Left ventricle myocardium superior (tissue), 1 donor: Measurements from ENCODE around the gene TRMT2A. TPM values are rescaled to one million over a fixed set of nuclear protein-coding genes. Genes with fewer than 3 reads are reported as not detected.
"Not testable (repeated sequence)": the region's sequence is repeated elsewhere in the genome, so short reads cannot be mapped to it uniquely, and the experiment has no call there.

Experiments used
- ATAC-seq: fragments of 200-7000 bp; cut with Tn5 transposase; one replicate; pipeline ENCODE4 v1.9.1; 2020; ENCODE audit warnings: mild to moderate bottlenecking, moderate library complexity
- DNase-seq: peaks from one replicate; pipeline ENCODE4 v3.0.0-alpha.2; 2020
- intact Hi-C: fragments of 100-400 bp; cut with micrococcal nuclease; formaldehyde crosslinking; loops from one replicate; pipeline ENCODE4 v1.11.0; 2022
- long read RNA-seq: library from polyadenylated mRNA; unstranded; transcript quantifications from one replicate; pipeline ENCODE4 v2.0.0, GENCODE V29; 2021
- total RNA-seq: library from RNA; stranded (reverse); fragmentation: NEBNext Ultra II Directional; extraction: Animal tissue kit (Norgen Biotek cat#: 25700); gene quantifications from one replicate; pipeline ENCODE4 v1.2.1, GENCODE V29; 2021
- donor health status: DM: no; HTN: yes; CAD: no; lungs with severe emphysema.

Gene TRMT2A, protein sequence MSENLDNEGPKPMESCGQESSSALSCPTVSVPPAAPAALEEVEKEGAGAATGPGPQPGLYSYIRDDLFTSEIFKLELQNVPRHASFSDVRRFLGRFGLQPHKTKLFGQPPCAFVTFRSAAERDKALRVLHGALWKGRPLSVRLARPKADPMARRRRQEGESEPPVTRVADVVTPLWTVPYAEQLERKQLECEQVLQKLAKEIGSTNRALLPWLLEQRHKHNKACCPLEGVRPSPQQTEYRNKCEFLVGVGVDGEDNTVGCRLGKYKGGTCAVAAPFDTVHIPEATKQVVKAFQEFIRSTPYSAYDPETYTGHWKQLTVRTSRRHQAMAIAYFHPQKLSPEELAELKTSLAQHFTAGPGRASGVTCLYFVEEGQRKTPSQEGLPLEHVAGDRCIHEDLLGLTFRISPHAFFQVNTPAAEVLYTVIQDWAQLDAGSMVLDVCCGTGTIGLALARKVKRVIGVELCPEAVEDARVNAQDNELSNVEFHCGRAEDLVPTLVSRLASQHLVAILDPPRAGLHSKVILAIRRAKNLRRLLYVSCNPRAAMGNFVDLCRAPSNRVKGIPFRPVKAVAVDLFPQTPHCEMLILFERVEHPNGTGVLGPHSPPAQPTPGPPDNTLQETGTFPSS
- 28.5 TPM for total RNA-seq
- long read RNA-seq, transcript TRMT2A-201 (12 exons, 2,964 nt) = major isoform, 22 of 45 reads
- long read RNA-seq, partial matches to known transcripts = 3 of 45 reads
- long read RNA-seq, other reads (novel, unspliced or antisense) = 16 of 45 reads

DNA sequence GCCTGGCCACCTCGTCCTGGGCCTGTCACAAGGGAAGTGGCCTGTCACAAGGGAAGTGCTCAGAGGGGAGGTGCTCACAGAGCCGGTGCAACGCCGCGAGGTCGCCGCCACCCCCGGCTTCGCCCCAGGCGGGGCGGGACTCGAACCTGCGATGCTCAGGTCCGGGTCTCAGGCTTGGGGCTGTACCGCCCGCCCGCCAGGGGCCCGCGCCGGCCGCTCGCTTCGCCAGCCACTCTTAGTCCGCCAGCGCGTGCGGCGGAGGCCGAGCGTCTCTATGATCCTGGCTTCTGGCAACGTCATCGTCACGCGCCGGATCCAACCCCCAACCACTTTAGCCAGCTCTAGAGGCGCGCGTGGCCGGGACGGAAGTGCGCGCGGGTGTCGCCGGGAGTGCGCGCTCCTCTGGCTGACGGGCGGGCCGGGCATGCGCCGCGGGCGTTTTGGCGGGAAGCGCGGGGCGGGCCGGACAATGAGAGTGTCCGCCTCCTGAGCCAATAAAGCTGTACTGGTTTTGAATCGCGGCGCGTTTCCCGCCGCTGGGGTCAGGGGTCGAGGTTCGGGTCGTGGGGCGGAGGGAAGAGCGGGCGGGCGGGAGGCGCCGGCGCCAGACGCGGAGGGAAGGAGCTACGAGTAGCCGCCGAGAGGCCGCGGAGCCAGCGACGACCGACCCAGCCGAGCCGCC is at the start of gene TRMT2A:
TRMT2A (minus strand) TSS at position 276 of the 682 bp plus-strand sequence. CDS start 320 bp downstream, outside the sequence.
- intact Hi-C loops = no loop called here
- ATAC-seq = peak; percentile 92
- peak; percentile 99 for DNase-seq

DNA sequence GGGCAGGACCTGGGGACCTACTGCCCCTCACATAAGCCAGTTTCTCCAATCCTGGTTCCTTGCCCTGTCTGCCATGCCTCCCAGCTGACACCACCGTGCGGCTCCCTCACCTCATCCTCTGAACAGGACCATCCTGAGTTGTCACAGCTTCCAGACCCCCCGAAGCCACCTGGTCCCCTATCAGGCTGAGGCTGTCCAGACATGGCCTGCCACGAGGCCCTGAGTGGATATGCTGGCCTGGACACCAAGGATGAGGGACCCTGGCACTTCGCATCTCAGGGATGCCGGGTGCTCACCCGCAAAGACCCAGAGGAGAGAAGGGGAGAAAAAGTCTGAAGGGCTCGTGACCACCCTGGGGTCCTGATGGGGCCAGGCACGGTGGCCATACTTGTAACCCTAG is 49.7 kb upstream of the TRMT2A start:
- no peak for DNase-seq
- intact Hi-C loops = no loop called here
- ATAC-seq = no peak

DNA sequence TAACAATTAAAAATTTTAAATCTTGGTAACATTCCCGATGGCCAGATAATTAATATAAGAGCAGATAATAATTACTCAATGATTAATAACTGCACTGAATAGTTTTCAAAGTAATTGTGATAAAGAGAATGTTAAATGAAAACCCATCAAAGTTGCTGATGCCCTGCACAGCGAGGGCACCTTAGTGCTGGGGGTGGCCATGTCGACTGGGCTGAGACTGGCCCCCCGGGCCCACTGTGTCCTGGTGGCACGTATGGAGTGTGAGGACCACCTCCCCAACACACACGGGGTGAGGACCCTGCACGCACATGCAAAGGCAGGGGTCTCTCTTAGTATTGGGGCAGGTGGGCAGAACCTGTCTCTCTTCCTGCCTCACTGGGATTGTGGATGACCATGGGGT is 48.9 kb upstream of the TRMT2A start:
- intact Hi-C loops = no loop called here
- DNase-seq (no peak), ATAC-seq (no peak)

DNA sequence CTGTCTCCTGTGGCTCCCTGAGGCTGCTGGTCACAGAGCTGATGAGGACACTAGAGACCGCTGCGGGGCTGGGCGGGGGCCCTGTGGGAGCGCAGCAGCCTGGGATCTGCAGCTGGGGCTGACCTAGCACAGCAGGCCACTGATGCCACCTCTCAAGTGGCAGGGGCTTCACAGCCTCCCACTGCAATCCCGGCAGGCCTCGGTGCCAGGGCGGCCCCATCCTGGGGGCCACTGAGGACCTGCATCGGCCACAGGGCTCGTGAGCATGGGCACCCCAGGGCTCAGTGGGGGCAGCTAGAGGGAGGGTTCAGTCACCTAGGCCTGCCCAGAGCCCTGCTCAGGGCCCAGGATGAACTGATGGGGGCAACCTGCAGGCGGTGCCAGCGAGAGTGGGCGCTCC is 48.4 kb upstream of the TRMT2A start:
- DNase-seq (no peak), ATAC-seq (no peak)
- intact Hi-C loops = no loop called here

DNA sequence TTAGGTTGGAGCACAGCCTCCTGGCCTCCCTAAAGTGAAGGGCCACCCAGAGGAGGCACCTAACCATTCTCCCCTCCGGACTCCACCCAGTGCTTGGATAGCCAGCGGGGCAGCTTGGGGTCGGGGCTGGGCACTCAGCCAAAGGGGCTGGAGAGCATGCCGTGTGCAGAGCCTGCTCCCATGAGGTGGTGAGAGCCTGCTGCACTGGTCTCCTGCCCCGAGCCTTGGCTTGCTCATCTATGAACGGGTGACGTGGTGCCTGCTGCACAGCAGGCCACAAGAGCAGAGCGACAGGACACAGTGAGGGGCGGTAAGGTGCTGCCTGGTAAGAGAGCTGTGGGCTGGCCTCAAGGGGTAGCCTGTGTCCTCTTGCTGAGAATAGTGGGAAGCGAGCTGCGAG is 47.8 kb upstream of the TRMT2A start:
- no peak for ATAC-seq
- DNase-seq = no peak
- intact Hi-C loops = no loop called here

DNA sequence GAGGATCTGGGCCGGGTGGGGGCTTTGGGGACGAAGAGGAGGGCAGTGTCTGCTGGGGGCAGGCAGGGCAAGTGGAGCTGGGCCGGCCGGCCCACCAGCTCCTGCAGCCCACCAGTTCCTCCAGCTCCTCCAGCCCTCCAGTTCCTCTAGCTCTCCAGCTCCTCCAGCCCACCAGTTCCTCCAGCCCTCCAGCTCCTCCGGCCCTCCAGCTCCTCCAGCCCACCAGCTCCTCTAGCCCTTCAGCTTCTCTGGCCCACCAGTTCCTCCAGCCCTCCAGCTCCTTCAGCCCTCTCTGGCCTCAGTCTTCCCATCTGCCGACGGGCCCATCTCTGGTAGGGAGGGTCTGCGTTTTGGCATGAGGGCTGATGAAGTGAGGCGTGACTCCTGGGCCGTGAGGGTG is 43.0 kb upstream of the TRMT2A start:
- intact Hi-C loops = no loop called here
- ATAC-seq (no peak), DNase-seq (no peak)

DNA sequence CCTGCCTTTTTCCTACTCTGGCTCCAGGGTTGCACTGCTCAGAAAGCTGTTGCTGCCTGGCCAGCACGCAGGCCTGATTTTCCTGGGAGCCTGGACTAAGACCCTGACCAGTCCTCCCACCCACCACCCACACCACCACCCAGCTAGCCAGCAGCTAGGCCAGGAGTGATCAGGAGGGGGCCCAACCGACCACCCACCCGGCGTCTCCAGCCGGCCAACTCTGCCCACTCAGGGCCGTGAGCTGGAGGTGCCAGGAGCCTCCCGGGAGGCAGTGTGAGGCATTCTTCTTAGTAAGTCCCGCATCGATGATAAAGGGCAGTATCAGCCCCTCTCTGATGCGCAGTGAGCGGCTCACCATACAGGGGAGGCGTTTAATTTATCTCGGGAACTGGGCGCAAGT is 42.5 kb upstream of the TRMT2A start:
- ATAC-seq, DNase-seq: not testable (repeated sequence)
- intact Hi-C loops = loop anchor here (5.0 kb wide), 1 partner anchor 113 kb away; no protein-coding TSS in a partner anchor

DNA sequence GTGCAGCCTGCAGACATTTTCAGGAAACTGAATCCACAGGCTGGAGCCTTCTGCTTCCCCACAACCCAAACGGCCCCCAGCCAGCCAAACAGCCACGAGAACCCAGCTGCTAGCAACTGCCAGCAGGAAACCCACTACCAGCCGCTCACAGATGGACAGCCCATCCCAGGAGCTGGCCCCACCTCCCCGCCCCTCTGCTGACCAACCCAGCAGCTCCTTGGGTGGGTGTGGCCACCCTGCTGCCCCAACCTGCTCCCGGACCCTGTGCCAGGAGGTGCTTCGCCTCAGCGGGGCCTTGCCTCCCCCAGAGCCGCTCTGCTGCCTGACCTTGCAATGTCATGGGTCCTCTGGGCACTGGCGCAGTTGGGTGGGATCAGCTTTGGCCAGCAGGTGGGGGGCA is 42.0 kb upstream of the TRMT2A start:
- intact Hi-C loops = loop anchor here (5.0 kb wide), 1 partner anchor 113 kb away; no protein-coding TSS in a partner anchor
- ATAC-seq (no peak), DNase-seq (no peak)

DNA sequence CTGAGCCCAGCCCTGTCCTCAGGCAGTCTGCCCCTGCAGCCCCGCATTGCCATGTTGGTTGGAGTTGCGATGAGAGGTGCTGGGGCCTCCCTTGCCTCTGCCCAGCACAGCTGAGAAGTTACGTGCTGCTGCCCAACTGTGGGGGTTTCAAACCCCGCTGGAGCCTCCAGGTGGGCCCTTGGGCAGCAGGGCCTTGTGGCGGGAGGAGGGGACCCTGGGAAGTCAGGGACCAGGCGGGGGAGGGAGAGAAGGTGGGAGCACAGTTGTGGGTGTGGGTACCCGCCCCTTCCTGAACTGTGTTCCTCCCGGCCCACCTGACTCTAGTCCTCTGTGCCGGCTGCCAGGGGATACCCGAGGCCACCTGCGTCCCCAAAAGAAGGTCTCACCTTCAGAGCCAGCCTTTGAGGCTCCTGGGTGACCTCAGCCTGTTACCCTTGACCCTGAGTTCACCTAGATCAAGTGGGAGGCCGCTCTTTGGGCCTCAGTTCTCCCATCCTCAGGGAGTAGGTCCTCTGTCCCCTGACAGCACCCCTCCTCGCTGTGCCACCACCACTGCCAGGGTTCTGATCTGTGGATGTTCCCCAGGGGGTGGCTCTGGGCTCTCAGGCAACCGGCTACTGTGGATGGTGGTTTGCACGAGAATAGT is 41.5 kb upstream of the TRMT2A start:
- ATAC-seq = no peak
- intact Hi-C loops = loop anchor here (5.0 kb wide), 1 partner anchor 114 kb away; no protein-coding TSS in a partner anchor
- no peak for DNase-seq

DNA sequence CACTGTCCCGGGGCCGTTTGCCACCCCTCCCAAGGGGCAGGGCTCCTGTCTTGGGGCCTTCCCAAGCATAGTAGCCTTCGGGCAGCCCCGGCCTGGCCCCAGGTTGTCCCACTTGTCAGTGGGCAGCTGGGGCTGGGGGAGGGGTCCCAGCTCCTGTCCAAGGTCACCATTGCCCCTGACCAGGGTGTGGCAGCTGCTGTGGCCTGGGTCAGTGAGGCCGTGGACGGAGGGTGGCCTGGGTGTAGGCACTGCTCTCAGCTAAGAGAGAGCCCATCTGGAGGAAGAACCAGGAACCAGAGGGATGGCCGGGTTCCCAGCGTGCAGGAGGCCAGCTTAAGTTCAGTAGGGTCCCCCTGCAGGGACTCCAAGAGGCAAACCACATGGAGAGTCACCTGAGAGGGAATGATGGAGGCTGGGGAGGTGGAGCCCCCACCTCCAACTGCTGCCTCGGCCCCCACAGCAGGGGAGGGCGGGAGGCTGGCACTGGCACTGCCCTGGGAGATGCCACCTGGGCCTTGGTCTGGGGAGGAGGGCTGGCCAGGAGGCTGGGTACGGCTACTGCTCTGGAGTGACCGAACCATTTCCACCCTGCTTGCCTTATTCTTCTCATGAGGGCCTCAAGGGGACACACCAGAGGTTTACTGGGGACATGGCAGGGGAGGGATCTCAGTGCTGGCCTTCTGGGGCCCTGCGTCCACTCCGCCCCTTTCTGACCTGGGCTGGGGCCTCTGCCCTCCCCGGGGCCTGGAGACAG is 40.6 kb upstream of the TRMT2A start:
- DNase-seq (no peak), ATAC-seq (no peak)
- intact Hi-C loops = loop anchor here (5.0 kb wide), 1 partner anchor 115 kb away; no protein-coding TSS in a partner anchor

DNA sequence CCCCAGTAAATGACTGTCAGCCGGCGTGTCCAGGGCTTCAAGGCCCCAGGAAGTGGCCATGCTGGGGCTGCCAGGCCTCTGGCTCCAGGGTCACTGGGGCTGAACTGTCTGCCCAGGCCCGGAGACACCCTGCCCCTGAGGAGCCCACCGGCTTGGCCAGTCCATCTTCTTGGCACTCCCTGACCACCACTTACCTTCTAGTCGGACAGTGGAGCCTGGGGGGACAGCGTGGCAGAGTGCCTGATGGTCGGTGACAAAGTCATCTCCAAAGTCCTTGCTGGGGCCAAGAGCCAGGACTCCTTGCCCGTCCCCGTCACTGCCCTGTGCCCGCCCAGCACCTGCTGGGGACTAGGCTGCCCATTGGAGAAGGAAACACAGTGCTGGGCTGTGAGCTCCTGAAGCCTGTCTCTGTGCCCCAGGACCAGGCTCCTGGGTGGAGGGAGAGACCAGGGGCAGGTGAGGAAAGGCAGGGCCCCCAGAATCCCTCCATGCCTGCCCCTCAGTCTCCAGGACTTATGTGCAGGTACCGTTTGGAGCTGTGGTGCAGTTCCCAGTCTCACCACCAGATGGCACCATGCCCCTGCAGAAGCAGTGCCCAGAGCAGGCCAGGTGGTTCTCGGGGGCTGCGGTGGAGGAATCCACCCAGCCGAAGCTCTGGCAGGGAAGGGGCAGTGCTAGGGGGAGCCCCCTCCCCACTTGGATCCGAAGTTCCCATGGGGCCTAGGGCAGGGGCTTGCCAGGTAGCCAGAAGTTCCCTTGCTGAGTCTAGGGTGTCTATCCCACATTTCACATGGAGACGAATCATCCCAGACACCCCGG is 39.8 kb upstream of the TRMT2A start:
- intact Hi-C loops = loop anchor here (5.0 kb wide), 1 partner anchor 115 kb away; no protein-coding TSS in a partner anchor
- peak; percentile 90 for DNase-seq
- peak; percentile 82 for ATAC-seq

DNA sequence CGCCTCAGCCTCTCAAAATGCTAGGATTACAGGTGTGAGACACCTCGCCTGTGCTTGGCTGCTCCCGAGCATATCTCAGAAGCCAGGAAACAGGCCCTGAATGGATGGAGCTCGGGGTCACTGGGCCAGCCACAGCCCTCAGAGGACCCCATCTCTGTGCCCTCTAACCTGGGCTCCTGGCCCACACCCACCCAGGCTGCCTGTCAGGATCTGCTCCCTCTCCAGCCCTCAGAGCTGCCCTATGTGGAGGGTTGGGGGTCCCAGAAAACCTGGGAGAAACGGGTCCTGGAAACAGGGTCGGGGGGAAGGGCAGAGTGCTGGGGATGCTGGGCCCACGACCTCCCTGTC is 39.0 kb upstream of the TRMT2A start:
- intact Hi-C loops = loop anchor here (5.0 kb wide), 1 partner anchor 116 kb away; no protein-coding TSS in a partner anchor
- no peak for ATAC-seq
- DNase-seq = no peak

DNA sequence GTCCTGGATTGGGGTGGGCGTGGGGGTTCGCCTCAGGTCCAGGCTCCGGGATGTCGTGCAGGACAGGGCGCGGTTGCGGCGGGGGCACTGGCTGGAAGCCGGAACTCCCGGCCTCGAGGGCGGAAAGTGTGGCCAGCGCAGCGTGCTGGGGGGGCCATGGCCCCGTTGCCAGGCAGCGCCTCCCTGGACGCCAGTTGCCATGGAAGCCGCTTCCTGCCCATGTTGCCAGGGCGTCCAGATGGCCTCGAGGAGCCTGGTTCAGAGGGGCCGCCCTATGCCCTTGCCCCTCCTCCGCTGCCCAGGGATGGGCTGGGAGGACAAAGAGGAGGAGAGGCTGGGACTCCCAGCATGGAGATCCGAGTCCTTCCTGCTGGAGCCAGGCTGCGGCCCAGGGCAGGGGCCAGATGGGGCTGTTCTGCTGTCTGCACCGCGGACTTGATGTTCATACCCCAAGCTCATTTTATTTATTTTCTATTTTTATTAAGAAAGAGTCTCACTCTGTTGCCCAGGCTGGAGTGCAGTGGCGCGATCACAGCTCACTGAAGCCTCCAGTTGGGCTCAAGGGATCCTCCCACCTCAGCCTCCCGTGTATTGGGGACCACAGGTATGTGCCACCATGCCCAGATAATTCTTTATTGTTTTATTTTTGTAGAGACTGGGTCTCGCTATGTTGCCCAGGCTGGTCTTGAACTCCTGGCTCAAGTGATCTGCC is 38.5 kb upstream of the TRMT2A start:
- peak; percentile 71 for DNase-seq
- ATAC-seq = peak; percentile 42
- intact Hi-C loops = loop anchor here (5.0 kb wide), 1 partner anchor 117 kb away; no protein-coding TSS in a partner anchor

DNA sequence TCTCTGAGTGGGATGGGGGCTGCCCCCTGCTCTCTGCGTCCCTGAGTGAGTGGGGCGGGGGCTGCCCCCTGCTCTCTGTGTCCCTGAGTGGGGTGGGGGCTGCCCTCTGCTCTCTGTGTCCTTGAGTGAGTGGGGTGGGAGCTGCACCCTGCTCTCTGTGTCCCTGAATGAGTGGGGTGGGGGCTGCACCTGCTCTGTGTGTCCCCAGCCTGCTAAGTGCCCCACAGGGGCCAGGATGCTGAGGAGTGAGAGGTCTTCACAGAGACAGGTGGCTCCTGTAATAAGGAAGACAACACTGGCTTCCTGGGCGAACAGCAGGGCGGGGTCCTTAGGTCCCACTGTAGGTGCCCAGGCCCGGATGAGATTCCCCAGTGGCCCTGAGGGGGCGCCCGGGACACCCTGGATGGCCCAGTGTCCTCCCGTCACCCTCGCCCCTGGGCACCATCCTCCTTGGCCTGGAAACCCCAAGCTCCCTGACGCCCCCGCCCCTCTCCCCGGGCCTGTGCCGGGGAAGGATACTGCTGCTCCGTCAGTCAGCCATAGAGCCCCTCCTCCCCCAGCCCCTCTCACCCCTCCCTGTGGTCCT is 37.7 kb upstream of the TRMT2A start:
- no peak for ATAC-seq
- DNase-seq = no peak
- intact Hi-C loops = loop anchor here (5.0 kb wide), 1 partner anchor 118 kb away; no protein-coding TSS in a partner anchor

DNA sequence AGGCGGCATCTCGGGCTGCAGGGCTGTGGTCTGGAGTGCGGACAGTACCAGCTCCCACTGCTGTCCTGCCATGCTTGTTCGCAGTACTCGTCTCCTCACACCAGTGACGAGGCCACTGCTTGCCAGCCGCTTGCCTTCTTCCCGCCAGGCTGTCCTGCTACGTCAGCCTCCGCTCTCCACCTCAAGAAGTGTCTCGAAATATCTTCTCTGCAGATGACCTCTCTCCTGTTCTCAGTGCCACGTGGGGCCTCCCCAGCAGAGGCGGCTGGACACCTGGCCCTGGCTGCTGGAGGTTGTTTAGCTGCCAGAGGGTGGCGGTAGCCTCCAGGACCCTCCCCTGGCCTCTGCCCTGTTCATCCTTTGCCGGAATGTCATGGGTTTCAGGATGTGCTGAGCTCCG is 36.9 kb upstream of the TRMT2A start:
- DNase-seq (no peak), ATAC-seq (no peak)
- intact Hi-C loops = no loop called here

DNA sequence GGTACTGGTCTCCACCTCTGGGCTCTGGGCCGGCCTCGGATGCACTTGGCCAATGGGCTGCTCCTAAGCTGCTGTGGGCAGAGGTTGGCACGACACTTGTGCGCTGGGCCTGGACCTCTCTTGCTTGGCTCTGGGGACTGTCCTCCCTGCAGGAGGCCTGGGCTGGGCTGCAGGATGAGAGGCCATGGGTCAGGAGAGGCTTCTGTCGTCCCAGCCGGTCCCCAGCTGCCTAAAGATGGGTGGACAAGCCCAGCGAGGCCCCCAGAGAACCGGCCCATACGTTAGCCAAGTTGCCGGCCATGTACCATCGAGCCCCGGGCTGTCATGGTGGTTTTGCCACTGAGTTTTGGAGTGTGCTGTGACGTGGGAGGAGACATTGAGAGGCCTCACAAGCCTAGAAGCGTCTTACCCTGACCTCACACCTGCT is 35.5 kb upstream of the TRMT2A start:
- no peak for DNase-seq
- ATAC-seq = no peak
- intact Hi-C loops = no loop called here

DNA sequence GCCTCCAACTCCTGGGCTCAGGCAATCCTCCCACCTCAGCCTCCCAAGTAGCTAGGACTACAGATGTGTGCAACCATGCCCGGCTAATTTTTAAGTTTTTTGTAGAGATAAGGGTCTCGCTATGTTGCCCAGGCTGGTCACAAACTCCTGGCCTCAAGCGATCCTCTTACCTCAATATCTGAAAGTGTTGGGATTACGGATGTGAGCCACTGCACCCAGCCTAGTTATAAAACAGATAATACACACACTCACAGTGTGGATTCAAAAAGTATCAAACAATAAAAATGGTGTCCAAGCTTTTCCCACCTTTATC is 34.2 kb upstream of the TRMT2A start:
- ATAC-seq (no peak), DNase-seq (no peak)
- intact Hi-C loops = no loop called here
